Ectodermal cell (in vitro differentiated cells): ENCODE measurements around the gene PPM1N.
A peak's percentile ranks its signal among the peaks of the same experiment; 100 is the strongest.

ENCODE experiments used
- H3K27ac ChIP-seq: 2 replicates; pipeline ENCODE4 v1.7.0; 2013; ENCODE audit warnings: mild to moderate bottlenecking, low read depth, low read length; ENCODE audit not compliant: insufficient read depth, poor library complexity, severe bottlenecking
- H3K27me3 ChIP-seq: 2 replicates; pipeline ENCODE4 v1.7.0; 2013; ENCODE audit warnings: mild to moderate bottlenecking, low read length; ENCODE audit not compliant: insufficient read depth, control insufficient read depth, poor library complexity, severe bottlenecking
- H3K36me3 ChIP-seq: one replicate; pipeline ENCODE4 v1.7.0; 2013; ENCODE audit warnings: low read length; ENCODE audit not compliant: control insufficient read depth, insufficient read depth
- H3K4me1 ChIP-seq: one replicate; pipeline ENCODE4 v1.7.0; 2013; ENCODE audit warnings: low read length; ENCODE audit not compliant: control insufficient read depth, insufficient read depth
- H3K4me3 ChIP-seq: 2 replicates; pipeline ENCODE4 v1.7.0; 2013; ENCODE audit warnings: low read depth, low read length, control low read depth; ENCODE audit not compliant: insufficient read depth
- H3K9me3 ChIP-seq: 2 replicates; pipeline ENCODE4 v1.7.0; 2013; ENCODE audit warnings: mild to moderate bottlenecking, low read length, moderate library complexity; ENCODE audit not compliant: control insufficient read depth
- WGBS, 2 experiments: methylation state at CpG; one replicate each; pipeline ENCODE4 v1.1.7; 2013; ENCODE audit warnings: missing lambda C conversion rate in 2 of 2; 5-methylcytosine and 5-hydroxymethylcytosine counted together

PPM1N gene

DNA sequence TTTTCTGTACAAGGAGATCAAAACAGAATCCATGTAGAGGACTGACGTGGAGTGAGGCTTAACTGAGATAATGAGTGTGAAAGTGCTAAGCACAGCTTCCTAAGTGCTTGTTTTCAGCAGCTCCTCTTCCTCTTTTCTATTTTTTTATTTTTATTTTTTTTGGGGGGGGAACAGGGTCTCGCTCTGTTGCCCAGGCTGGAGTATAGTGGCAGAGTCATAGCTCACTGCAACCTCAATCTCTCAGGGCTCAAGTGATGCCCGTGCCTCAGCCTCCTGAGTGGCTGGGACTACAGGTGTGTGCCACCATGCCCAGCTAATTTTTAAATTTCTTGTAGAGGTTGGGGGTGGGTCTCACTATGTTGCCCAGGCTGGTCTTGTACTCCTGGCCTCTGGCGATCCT, 36.1 kb upstream of the PPM1N start:
- no peaks in the 10 kb centered on the region for H3K4me1 ChIP-seq
- H3K9me3 ChIP-seq, result no peaks in the 10 kb centered on the region
- H3K4me3 ChIP-seq, result no peak overlapping the region
- no peak overlapping the region for H3K27ac ChIP-seq
- WGBS, 2 experiments, result 82 to 95% methylated on average over 4 of the region's 4 CpGs
- H3K36me3 ChIP-seq, result no peaks in the 10 kb centered on the region
- peaks cover 18% of the 10 kb centered on the region for H3K27me3 ChIP-seq

DNA sequence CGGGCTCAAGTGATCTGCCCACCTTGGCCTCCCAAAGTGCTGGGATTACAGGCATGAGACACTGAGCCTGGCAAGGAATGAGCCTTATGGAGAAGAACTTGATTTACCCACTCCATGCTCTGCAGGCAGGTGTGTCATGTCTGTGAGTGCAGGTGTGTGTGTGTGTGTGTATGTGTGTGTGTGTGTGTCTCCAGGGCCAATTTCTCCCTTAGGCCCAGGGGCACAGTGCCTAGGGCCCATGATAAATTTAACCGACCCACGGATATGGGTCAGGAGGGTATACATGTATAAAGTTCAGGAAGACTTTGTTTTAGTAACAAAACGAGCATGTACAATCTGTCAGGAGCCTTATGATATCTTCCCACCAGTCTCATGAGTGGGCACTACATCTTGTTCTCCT, 35.0 kb upstream of the PPM1N start:
- H3K27ac ChIP-seq, result no peak overlapping the region
- peaks cover 5% of the 10 kb centered on the region for H3K4me1 ChIP-seq
- H3K27me3 ChIP-seq, result peaks cover 23% of the 10 kb centered on the region
- no peaks in the 10 kb centered on the region for H3K9me3 ChIP-seq
- H3K36me3 ChIP-seq, result no peaks in the 10 kb centered on the region
- WGBS, 2 experiments, result 83 to 89% methylated on average over 4 of the region's 4 CpGs
- H3K4me3 ChIP-seq, result no peak overlapping the region

DNA sequence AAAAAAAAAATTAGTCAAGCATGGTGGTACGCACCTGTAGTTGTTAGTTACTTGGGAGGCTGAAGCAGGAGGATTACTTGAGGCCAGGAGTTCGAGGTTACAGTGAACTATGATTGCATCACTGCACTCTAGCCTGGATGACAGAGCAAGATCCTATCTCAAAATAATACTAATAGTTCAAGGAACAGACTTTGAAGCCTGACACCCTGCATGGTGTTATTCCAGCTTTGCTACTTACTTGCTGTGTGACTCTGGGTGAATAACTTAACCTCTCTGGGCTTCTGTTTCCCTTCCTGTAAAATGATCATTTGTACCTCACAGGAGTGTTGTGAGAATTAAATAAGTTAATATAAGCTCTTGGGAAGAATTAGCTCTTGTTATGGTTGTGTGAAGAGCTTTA, 34.0 kb upstream of the PPM1N start:
- no peak overlapping the region for H3K27ac ChIP-seq
- 89 to 92% methylated on average over 2 of the region's 2 CpGs for WGBS, 2 experiments
- H3K36me3 ChIP-seq, result no peaks in the 10 kb centered on the region
- peaks cover 5% of the 10 kb centered on the region for H3K4me1 ChIP-seq
- no peak overlapping the region for H3K4me3 ChIP-seq
- H3K27me3 ChIP-seq, result peaks cover 28% of the 10 kb centered on the region
- no peaks in the 10 kb centered on the region for H3K9me3 ChIP-seq

DNA sequence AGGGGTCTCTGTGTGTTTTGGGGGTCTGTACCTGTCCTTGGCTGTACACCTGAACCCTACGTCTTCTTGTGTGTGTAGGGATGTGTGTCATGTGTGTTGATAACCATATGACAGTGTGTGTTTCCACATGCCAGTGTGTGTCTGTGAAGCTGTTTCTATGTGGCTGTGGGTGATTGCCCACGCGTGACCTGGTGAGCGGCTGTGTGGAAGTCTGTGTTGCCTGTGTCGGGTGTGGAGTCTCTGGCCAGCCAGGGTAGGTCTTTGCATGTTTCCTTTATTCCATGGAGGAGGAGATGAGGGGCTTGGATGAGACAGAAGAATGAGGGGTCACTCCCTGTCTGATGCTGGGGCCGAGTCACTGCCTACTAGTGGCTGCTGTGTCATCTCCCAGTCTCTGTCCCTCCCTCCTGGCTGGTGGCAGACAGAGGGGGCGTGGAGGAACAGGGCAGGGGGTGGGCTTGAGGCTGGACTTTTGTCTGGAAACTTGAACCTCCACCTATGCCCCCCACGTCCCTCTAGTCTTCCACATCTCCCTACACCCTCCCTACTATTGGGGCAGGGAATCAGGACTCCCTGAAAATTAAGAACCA, 33.3 kb upstream of the PPM1N start:
- H3K36me3 ChIP-seq, result no peaks in the 10 kb centered on the region
- WGBS, 2 experiments, result 67% methylated on average over 8 of the region's 8 CpGs
- H3K4me3 ChIP-seq, result no peak overlapping the region
- peaks cover 5% of the 10 kb centered on the region for H3K4me1 ChIP-seq
- no peaks in the 10 kb centered on the region for H3K9me3 ChIP-seq
- H3K27ac ChIP-seq, result no peak overlapping the region
- H3K27me3 ChIP-seq, result peaks cover 28% of the 10 kb centered on the region

DNA sequence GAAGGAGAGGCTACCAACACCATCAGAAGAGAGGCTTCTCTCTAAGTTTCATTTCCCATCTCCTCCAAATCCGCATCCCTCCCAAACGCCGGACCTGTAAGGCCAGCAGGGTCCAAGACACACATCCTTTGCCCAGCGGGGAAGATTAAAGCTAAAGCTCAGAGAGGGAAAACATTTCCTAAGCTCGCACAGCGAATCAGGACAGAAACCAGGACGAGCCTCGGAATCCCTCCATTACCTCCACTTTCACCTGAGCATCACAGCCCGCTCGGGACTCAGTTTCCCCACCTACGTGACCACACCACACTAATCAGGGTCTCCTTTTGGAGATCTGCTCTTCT, 31.2 kb upstream of the PPM1N start:
- 6% methylated on average over 11 of the region's 11 CpGs for WGBS, 2 experiments
- H3K4me1 ChIP-seq, result peaks cover 5% of the 10 kb centered on the region
- no peaks in the 10 kb centered on the region for H3K9me3 ChIP-seq
- peaks cover 49% of the 10 kb centered on the region for H3K27me3 ChIP-seq
- H3K27ac ChIP-seq, result no peak overlapping the region
- H3K36me3 ChIP-seq, result no peaks in the 10 kb centered on the region
- peak overlapping the region; percentile 55 for H3K4me3 ChIP-seq

DNA sequence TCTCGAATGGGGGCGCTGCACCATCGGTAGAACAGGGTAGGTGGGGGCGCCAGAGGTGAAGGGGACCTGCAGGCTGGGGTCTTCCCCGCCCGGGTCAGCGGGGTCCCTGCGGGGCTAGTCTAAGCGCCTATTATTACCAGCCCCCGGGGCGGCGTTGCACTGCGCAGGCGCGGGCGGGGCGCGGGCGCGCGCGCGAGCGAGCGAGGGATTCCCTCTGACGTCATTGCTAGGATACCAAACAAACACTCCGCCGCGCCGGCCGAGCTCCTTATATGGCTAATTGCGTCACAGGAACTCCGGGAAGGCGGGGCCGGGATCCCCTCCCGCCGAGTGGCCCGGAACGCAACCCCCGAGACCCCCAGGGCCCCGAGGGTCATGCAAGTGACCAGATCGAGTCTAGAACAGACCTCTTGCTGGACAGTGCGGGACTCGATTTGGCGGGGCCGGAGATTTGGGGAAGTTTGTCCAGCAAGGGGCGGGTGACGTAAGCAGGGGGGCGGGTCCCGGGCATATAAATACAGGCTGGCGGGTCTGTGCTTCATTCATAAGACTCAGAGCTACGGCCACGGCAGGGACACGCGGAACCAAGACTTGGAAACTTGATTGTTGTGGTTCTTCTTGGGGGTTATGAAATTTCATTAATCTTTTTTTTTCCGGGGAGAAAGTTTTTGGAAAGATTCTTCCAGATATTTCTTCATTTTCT, 30.6 kb upstream of the PPM1N start, which contains the start of gene FOSB:
FOSB (plus strand) TSS at position 541 of the 703 bp plus-strand sequence. CDS start 591 bp downstream, outside the sequence.
- H3K4me3 ChIP-seq, result peak within 1 kb of the TSS; percentile 55
- 0 to 1% methylated on average over 56 of the region's 56 CpGs for WGBS, 2 experiments
- H3K27ac ChIP-seq, result peak within 1 kb of the TSS; percentile 94
- peaks cover 5% of the 10 kb centered on the region for H3K4me1 ChIP-seq
- no peaks in the 10 kb centered on the region for H3K36me3 ChIP-seq
- no peaks in the 10 kb centered on the region for H3K9me3 ChIP-seq
- peaks cover 54% of the 10 kb centered on the region for H3K27me3 ChIP-seq

DNA sequence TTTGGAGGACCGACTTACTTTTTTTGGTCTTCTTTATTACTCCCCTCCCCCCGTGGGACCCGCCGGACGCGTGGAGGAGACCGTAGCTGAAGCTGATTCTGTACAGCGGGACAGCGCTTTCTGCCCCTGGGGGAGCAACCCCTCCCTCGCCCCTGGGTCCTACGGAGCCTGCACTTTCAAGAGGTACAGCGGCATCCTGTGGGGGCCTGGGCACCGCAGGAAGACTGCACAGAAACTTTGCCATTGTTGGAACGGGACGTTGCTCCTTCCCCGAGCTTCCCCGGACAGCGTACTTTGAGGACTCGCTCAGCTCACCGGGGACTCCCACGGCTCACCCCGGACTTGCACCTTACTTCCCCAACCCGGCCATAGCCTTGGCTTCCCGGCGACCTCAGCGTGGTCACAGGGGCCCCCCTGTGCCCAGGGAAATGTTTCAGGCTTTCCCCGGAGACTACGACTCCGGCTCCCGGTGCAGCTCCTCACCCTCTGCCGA, 30.0 kb upstream of the PPM1N start:
- Histone ChIP-seq H3K9me3 (no peaks in the 10 kb centered on the region), H3K36me3 (no peaks in the 10 kb centered on the region), H3K4me1 (peaks cover 5% of the 10 kb centered on the region), H3K4me3 (peak overlapping the region; percentile 55), H3K27me3 (peaks cover 60% of the 10 kb centered on the region), H3K27ac (peak overlapping the region; percentile 18)
- 2 to 4% methylated on average over 31 of the region's 31 CpGs for WGBS, 2 experiments

DNA sequence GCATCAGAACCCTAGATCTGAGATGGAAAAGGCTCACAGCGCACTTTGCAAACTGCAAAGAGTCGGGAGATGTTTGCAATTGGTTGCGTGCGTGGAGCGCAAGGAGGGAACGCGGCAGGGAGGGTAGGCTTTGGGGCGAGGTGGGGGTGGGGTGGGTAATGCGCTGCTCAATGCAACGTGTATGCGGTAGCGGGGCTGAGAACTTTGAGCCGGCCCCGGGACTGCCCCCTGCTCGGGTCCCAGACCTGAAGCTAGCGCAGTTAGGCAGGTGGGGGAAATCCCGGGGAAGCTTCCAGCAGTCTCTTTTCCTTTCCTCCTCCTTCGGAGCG, 29.5 kb upstream of the PPM1N start:
- no peaks in the 10 kb centered on the region for H3K36me3 ChIP-seq
- WGBS, 2 experiments, result 1% methylated on average over 19 of the region's 19 CpGs
- peak overlapping the region; percentile 18 for H3K27ac ChIP-seq
- peak overlapping the region; percentile 55 for H3K4me3 ChIP-seq
- H3K27me3 ChIP-seq, result peaks cover 66% of the 10 kb centered on the region
- H3K9me3 ChIP-seq, result no peaks in the 10 kb centered on the region
- peaks cover 5% of the 10 kb centered on the region for H3K4me1 ChIP-seq

DNA sequence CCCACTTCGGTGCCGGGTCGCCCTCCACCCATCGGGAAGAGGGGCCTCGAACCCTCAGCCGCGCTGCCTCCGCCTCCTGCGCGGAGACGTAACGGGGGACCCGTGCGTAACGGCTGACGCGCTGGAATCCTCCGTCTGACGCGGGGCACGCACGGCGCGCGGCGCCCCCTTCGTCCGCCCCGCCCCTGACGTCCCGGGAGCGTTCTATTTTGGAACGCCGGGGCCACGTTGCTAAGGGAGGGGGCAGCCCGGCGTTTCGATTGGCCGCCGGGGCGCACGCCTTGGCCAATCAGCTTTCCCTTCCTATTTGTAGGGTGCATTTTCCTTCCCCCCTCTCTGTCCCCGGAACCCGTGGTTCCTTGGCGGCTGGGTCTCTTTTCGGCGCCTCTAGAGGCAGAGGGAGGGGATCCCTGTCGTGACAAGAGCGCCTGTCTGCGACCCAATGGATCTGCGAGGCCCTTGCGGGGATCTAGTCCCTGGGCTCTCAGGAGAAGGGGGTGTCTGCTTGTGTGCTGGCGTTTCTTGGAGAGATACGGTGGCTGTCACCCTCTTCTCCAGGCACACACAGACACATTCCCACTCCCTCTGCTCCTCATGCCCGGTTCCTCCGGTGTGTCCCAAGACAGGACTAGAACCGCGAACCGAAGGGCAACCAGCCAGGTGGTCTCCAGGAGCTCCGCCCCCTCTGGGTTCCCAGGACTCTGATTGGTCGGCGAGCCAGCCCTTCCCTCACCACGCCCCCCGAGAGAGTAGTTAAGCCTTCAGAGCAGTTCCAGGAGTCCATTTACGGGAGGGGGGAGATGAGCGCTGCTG, 28.9 kb upstream of the PPM1N start:
- WGBS, 2 experiments, result 0% methylated on average over 66 of the region's 66 CpGs
- H3K4me3 ChIP-seq, result peak overlapping the region; percentile 55
- H3K4me1 ChIP-seq, result peaks cover 5% of the 10 kb centered on the region
- H3K27ac ChIP-seq, result peak overlapping the region; percentile 94
- H3K27me3 ChIP-seq, result peaks cover 70% of the 10 kb centered on the region
- H3K36me3 ChIP-seq, result no peaks in the 10 kb centered on the region
- no peaks in the 10 kb centered on the region for H3K9me3 ChIP-seq
